Endothelial cell of umbilical vein (primary cell): ENCODE data around the gene RPS19.

Experiments used
- CTCF ChIP-seq, 2 donors: IDR thresholded peaks; 1 replicate in 1 of 2; 2 replicates in 1 of 2; pipeline ENCODE4 v1.5.1; 2011; ENCODE audit warnings: low read length in 2 of 2, mild to moderate bottlenecking in 2 of 2, moderate library complexity in 2 of 2, control low read depth in 1 of 2, inconsistent platforms in 1 of 2, low read depth in 1 of 2; ENCODE audit not compliant: insufficient read depth in 1 of 2; ENCODE audit errors: extremely low read depth in 1 of 2
- EZH2 ChIP-seq: IDR thresholded peaks from 2 replicates; pipeline ENCODE4 v1.6.1; 2012; ENCODE audit warnings: borderline replicate concordance, low read depth, mild to moderate bottlenecking, moderate library complexity, low read length, inconsistent platforms; ENCODE audit not compliant: severe bottlenecking
- FOS ChIP-seq: IDR thresholded peaks from 2 replicates; pipeline ENCODE4 v1.6.1; 2011; ENCODE audit warnings: mild to moderate bottlenecking, low read length, moderate library complexity, borderline replicate concordance; ENCODE audit not compliant: insufficient read depth
- GATA2 ChIP-seq: IDR thresholded peaks from 2 replicates; pipeline ENCODE4 v1.7.0; 2011; ENCODE audit warnings: low read depth, mild to moderate bottlenecking, moderate library complexity, mixed read lengths, low read length; ENCODE audit not compliant: insufficient read length, insufficient read depth
- JUN ChIP-seq: IDR thresholded peaks from 2 replicates; pipeline ENCODE4 v1.6.1; 2011; ENCODE audit warnings: borderline replicate concordance, low read depth; ENCODE audit not compliant: insufficient read length, insufficient read depth
- MAX ChIP-seq: IDR thresholded peaks from 2 replicates; pipeline ENCODE4 v1.6.1; 2011; ENCODE audit not compliant: insufficient read depth, insufficient read length
- MYC ChIP-seq: IDR thresholded peaks from one replicate; pipeline ENCODE4 v1.6.1; 2011; ENCODE audit warnings: mild to moderate bottlenecking, low read depth, low read length
- POLR2A ChIP-seq: IDR thresholded peaks from 2 replicates; pipeline ENCODE4 v1.6.1; 2012; ENCODE audit warnings: low read depth, mild to moderate bottlenecking, control low read depth, low read length
- POLR2AphosphoS5 ChIP-seq: IDR thresholded peaks from 2 replicates; pipeline ENCODE4 v1.6.1; 2012; ENCODE audit warnings: low read depth, mild to moderate bottlenecking, control low read depth, low read length, moderate library complexity; ENCODE audit not compliant: insufficient read depth

GRCh38 chr19:41888926-41889325 is 28.9 kb downstream of the RPS19 start:
- TF ChIP-seq POLR2A = no peak
- no peak for TF ChIP-seq MYC
- no peak for TF ChIP-seq POLR2AphosphoS5
- TF ChIP-seq CTCF (IDR thresholded peaks at IDR 0.05; ENCODE audit: extremely low read depth in 1 of 2, insufficient read depth in 1 of 2, low read depth in 1 of 2, low read length in 2 of 2) = no peak
- no peak for TF ChIP-seq GATA2
- TF ChIP-seq MAX = no peak
- no peak for TF ChIP-seq JUN
- no peak for TF ChIP-seq EZH2
- no peak for TF ChIP-seq FOS
